ENCODE results near the gene OR4X1.

GRCh38 chr11:48216510-48216909, 47.2 kb upstream of the OR4X1 start, which contains the start of gene OR4B1:
- TF ChIP-seq CTCF (conservative IDR thresholded peaks at IDR 0.05; ENCODE audit: low read length), result no peak
- TF ChIP-seq EZH2phosphoT487 (IDR thresholded peaks at IDR 0.05; ENCODE audit: borderline replicate concordance), result no peak

Measured in Loucy (cell line).